ENCODE data around the gene MPIG6B. TPM values are rescaled to one million over a fixed set of nuclear protein-coding genes. Genes with fewer than 3 reads are reported as not detected.

MPIG6B gene
- total RNA-seq, 1 experiment from 2014 or later: 0.47 TPM

- H3K36me3 ChIP-seq: no peaks in the 10 kb centered on the region
- no peaks in the 10 kb centered on the region for H3K9me3 ChIP-seq (replicated peaks)
- no peaks in the 10 kb centered on the region for H3K27me3 ChIP-seq
- DNase-seq: no peak
- no peak overlapping the region for H3K27ac ChIP-seq
- peaks cover 2% of the 10 kb centered on the region; the same call in 1 of the 2 replicates for H3K4me1 ChIP-seq
- H3K4me3 ChIP-seq: no peak overlapping the region
Measured at GRCh38 chr6:31758281-31758680, 35.1 kb downstream of the MPIG6B start.

- Histone ChIP-seq H3K27me3 (no peaks in the 10 kb centered on the region), H3K9me3 (replicated peaks) (no peaks in the 10 kb centered on the region), H3K27ac (no peak overlapping the region), H3K4me1 (peaks cover 4% of the 10 kb centered on the region; the same call in 1 of the 2 replicates), H3K4me3 (no peak overlapping the region), H3K36me3 (no peaks in the 10 kb centered on the region)
- DNase-seq: no peak
Measured at GRCh38 chr6:31760790-31761189, 37.6 kb downstream of the MPIG6B start.

GRCh38 chr6:31761343-31761742 lies 38.2 kb downstream of the MPIG6B start:
- Histone ChIP-seq H3K36me3 (no peaks in the 10 kb centered on the region), H3K4me1 (peaks cover 4% of the 10 kb centered on the region; the same call in 1 of the 2 replicates), H3K27ac (no peak overlapping the region), H3K9me3 (replicated peaks) (no peaks in the 10 kb centered on the region), H3K4me3 (no peak overlapping the region), H3K27me3 (no peaks in the 10 kb centered on the region)
- no peak for DNase-seq

GRCh38 chr6:31762356-31762755 lies 39.2 kb downstream of the MPIG6B start, which contains the start of gene SAPCD1:
Gene SAPCD1, plus strand, starts transcription at chr6:31762656. Its CDS starts 399 bp downstream, at chr6:31763055.
- Histone ChIP-seq H3K27me3 (no peaks in the 10 kb centered on the region), H3K27ac (peak within 1 kb of the TSS; percentile 26; the same call in 1 of the 2 replicates), H3K9me3 (replicated peaks) (no peaks in the 10 kb centered on the region), H3K4me3 (no peak within 1 kb of the TSS), H3K4me1 (peaks cover 4% of the 10 kb centered on the region; the same call in 1 of the 2 replicates), H3K36me3 (no peaks in the 10 kb centered on the region)
- DNase-seq: no peak

GRCh38 chr6:31762878-31763618 lies 39.9 kb downstream of the MPIG6B start:
- H3K27me3 ChIP-seq: no peaks in the 10 kb centered on the region
- peak overlapping the region; percentile 26; the same call in 1 of the 2 replicates for H3K27ac ChIP-seq
- DNase-seq: peak in 1 of 2 experiments; percentile 17

GRCh38 chr6:31763619-31763940 lies 40.4 kb downstream of the MPIG6B start:
- Histone ChIP-seq H3K4me1 (peaks cover 4% of the 10 kb centered on the region; the same call in 1 of the 2 replicates), H3K9me3 (replicated peaks) (no peaks in the 10 kb centered on the region), H3K27me3 (no peaks in the 10 kb centered on the region), H3K27ac (peak overlapping the region; percentile 26; the same call in 1 of the 2 replicates), H3K36me3 (no peaks in the 10 kb centered on the region), H3K4me3 (no peak overlapping the region)
- peak; percentile 41 to 46 for DNase-seq

More at GRCh38 chr6:31762878-31763618, 39.9 kb downstream of the MPIG6B start:
- no peaks in the 10 kb centered on the region for H3K9me3 ChIP-seq (replicated peaks)
- H3K4me3 ChIP-seq: no peak overlapping the region
- H3K36me3 ChIP-seq: no peaks in the 10 kb centered on the region
- peaks cover 4% of the 10 kb centered on the region; the same call in 1 of the 2 replicates for H3K4me1 ChIP-seq

GRCh38 chr6:31764198-31764597 lies 41.0 kb downstream of the MPIG6B start:
- Histone ChIP-seq H3K4me3 (no peak overlapping the region), H3K27ac (no peak overlapping the region), H3K36me3 (no peaks in the 10 kb centered on the region), H3K9me3 (replicated peaks) (no peaks in the 10 kb centered on the region), H3K4me1 (peaks cover 4% of the 10 kb centered on the region; the same call in 1 of the 2 replicates), H3K27me3 (no peaks in the 10 kb centered on the region)
- DNase-seq: no peak

GRCh38 chr6:31765559-31765909 lies 42.4 kb downstream of the MPIG6B start:
- Histone ChIP-seq H3K9me3 (replicated peaks) (no peaks in the 10 kb centered on the region), H3K4me1 (peaks cover 4% of the 10 kb centered on the region; the same call in 1 of the 2 replicates), H3K4me3 (no peak overlapping the region), H3K27ac (no peak overlapping the region), H3K27me3 (no peaks in the 10 kb centered on the region), H3K36me3 (no peaks in the 10 kb centered on the region)
- DNase-seq: no peak

GRCh38 chr6:31765910-31766794 lies 43.0 kb downstream of the MPIG6B start:
- no peak overlapping the region for H3K4me3 ChIP-seq
- DNase-seq: no peak

GRCh38 chr6:31767096-31767645 lies 44.0 kb downstream of the MPIG6B start:
- Histone ChIP-seq H3K4me3 (no peak overlapping the region), H3K27ac (no peak overlapping the region), H3K36me3 (no peaks in the 10 kb centered on the region), H3K9me3 (replicated peaks) (no peaks in the 10 kb centered on the region), H3K4me1 (peaks cover 4% of the 10 kb centered on the region; the same call in 1 of the 2 replicates), H3K27me3 (no peaks in the 10 kb centered on the region)
- DNase-seq: no peak

More at GRCh38 chr6:31765910-31766794, 43.0 kb downstream of the MPIG6B start:
- Histone ChIP-seq H3K27me3 (no peaks in the 10 kb centered on the region), H3K9me3 (replicated peaks) (no peaks in the 10 kb centered on the region), H3K36me3 (no peaks in the 10 kb centered on the region), H3K4me1 (peaks cover 4% of the 10 kb centered on the region; the same call in 1 of the 2 replicates), H3K27ac (no peak overlapping the region)

- no peak for DNase-seq
Measured at GRCh38 chr6:31768363-31769257, 45.4 kb downstream of the MPIG6B start.

GRCh38 chr6:31769684-31770371 lies 46.7 kb downstream of the MPIG6B start:
- no peak overlapping the region for H3K4me3 ChIP-seq
- peak; percentile 68 to 80 for DNase-seq
- no peaks in the 10 kb centered on the region for H3K4me1 ChIP-seq
- no peak overlapping the region for H3K27ac ChIP-seq
- no peaks in the 10 kb centered on the region for H3K36me3 ChIP-seq
- no peaks in the 10 kb centered on the region for H3K9me3 ChIP-seq (replicated peaks)
- no peaks in the 10 kb centered on the region for H3K27me3 ChIP-seq

More at GRCh38 chr6:31768363-31769257, 45.4 kb downstream of the MPIG6B start:
- Histone ChIP-seq H3K4me1 (no peaks in the 10 kb centered on the region), H3K27ac (no peak overlapping the region), H3K36me3 (no peaks in the 10 kb centered on the region), H3K27me3 (no peaks in the 10 kb centered on the region), H3K9me3 (replicated peaks) (no peaks in the 10 kb centered on the region), H3K4me3 (no peak overlapping the region)

GRCh38 chr6:31770860-31771259 lies 47.7 kb downstream of the MPIG6B start:
- no peaks in the 10 kb centered on the region for H3K4me1 ChIP-seq
- H3K4me3 ChIP-seq: no peak overlapping the region
- no peak for DNase-seq
- no peak overlapping the region for H3K27ac ChIP-seq
- no peaks in the 10 kb centered on the region for H3K36me3 ChIP-seq
- H3K9me3 ChIP-seq (replicated peaks): no peaks in the 10 kb centered on the region
- no peaks in the 10 kb centered on the region for H3K27me3 ChIP-seq

Data from SJCRH30 (cell line).